ENCODE data around the gene POLDIP3.

DNA sequence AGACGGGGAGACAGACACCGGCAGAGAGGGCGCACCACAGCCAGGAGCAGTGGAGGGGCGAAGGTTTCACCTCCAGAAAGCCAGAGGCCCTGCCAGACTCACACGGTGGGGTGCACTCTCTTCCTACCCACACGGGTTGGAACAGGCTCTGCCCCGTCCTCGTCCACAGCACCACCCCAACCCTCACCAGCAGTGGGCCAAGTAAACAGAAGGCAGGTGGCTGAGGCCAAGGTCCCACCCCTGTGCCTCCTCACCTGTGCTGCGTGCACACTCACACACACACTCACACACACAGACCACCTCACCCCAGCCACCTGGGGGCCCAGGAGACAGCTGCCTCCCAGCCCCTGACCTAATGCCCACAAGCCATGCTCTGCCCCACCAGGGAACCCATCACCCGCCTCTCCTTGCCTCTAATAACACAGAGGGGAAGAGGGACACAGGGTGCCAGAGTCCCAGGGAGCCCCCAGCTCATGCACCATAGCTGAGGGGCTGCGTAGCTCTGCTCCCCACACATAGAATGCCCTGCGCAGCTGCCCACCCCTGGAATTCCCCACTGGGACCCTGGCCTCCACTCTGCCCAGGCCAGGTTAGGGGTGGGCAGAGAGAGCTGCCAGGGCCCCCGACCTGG lies 31.4 kb upstream of the POLDIP3 start:
- TF ChIP-seq, protein P1, sequence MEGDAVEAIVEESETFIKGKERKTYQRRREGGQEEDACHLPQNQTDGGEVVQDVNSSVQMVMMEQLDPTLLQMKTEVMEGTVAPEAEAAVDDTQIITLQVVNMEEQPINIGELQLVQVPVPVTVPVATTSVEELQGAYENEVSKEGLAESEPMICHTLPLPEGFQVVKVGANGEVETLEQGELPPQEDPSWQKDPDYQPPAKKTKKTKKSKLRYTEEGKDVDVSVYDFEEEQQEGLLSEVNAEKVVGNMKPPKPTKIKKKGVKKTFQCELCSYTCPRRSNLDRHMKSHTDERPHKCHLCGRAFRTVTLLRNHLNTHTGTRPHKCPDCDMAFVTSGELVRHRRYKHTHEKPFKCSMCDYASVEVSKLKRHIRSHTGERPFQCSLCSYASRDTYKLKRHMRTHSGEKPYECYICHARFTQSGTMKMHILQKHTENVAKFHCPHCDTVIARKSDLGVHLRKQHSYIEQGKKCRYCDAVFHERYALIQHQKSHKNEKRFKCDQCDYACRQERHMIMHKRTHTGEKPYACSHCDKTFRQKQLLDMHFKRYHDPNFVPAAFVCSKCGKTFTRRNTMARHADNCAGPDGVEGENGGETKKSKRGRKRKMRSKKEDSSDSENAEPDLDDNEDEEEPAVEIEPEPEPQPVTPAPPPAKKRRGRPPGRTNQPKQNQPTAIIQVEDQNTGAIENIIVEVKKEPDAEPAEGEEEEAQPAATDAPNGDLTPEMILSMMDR (IDR thresholded peaks at IDR 0.05), result no peak
- TF ChIP-seq POLR2A (IDR thresholded peaks at IDR 0.05), result no peak
